ENCODE results near the gene CPA5.

GRCh38 chr7:130303982-130304381 is 40.6 kb upstream of the CPA5 start:
- TF ChIP-seq, protein P1, sequence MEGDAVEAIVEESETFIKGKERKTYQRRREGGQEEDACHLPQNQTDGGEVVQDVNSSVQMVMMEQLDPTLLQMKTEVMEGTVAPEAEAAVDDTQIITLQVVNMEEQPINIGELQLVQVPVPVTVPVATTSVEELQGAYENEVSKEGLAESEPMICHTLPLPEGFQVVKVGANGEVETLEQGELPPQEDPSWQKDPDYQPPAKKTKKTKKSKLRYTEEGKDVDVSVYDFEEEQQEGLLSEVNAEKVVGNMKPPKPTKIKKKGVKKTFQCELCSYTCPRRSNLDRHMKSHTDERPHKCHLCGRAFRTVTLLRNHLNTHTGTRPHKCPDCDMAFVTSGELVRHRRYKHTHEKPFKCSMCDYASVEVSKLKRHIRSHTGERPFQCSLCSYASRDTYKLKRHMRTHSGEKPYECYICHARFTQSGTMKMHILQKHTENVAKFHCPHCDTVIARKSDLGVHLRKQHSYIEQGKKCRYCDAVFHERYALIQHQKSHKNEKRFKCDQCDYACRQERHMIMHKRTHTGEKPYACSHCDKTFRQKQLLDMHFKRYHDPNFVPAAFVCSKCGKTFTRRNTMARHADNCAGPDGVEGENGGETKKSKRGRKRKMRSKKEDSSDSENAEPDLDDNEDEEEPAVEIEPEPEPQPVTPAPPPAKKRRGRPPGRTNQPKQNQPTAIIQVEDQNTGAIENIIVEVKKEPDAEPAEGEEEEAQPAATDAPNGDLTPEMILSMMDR (IDR thresholded peaks at IDR 0.05): no peak
- TF ChIP-seq POLR2A (IDR thresholded peaks at IDR 0.05): no peak

Measured in vagina (tissue), 2 donors.